Bronchial epithelial cell (primary cell): ENCODE results near the gene STXBP6. TPM values are rescaled to one million over a fixed set of nuclear protein-coding genes. Genes with fewer than 3 reads are reported as not detected.

Experiments used
- DNase-seq: peaks from one replicate; pipeline ENCODE4 v3.0.0-alpha.2; 2010; ENCODE audit warnings: low read depth
- FAIRE-seq: peaks from 2 replicates; lab custom pipeline; 2011; peaks lifted over from hg19 to GRCh38; lab: Jason Lieb, UNC
- H3K27me3 ChIP-seq: 2 replicates; pipeline ENCODE4 v1.5.1; 2011; ENCODE audit warnings: low read length; ENCODE audit not compliant: control insufficient read depth, insufficient read depth
- H3K36me3 ChIP-seq: 2 replicates; pipeline ENCODE4 v1.5.1; 2011; ENCODE audit warnings: low read length; ENCODE audit not compliant: control insufficient read depth, insufficient read depth
- H3K4me3 ChIP-seq: 2 replicates; pipeline ENCODE4 v1.5.1; 2011; ENCODE audit warnings: mild to moderate bottlenecking, low read depth, low read length, control low read depth
- CTCF ChIP-seq: IDR thresholded peaks from 2 replicates; pipeline ENCODE4 v1.5.1; 2011; ENCODE audit warnings: mild to moderate bottlenecking, moderate library complexity, low read length, control low read depth, inconsistent platforms; ENCODE audit not compliant: insufficient read depth, severe bottlenecking
- total RNA-seq: library from RNA; depleted of rRNA; stranded (reverse); fragments of >200 nt; gene quantifications from 2 replicates; pipeline ENCODE4 v1.2.1, GENCODE V29; 2014

The STXBP6 gene
- total RNA-seq, 1 donor from 2014 or later = not detected

- TF ChIP-seq CTCF = no peak
- FAIRE-seq (no peak), DNase-seq (no peak)
- H3K36me3 ChIP-seq = no peaks in the 10 kb centered on the region
- H3K4me3 ChIP-seq = no peak overlapping the region
- H3K27me3 ChIP-seq = no peaks in the 10 kb centered on the region
Measured at GRCh38 chr14:24988760-24989159, 61.2 kb downstream of the STXBP6 start.

- FAIRE-seq (no peak), DNase-seq (no peak)
- no peak for TF ChIP-seq CTCF
Measured at GRCh38 chr14:24986206-24986893, 63.6 kb downstream of the STXBP6 start.

GRCh38 chr14:24984846-24985589, 64.9 kb downstream of the STXBP6 start:
- no peaks in the 10 kb centered on the region for H3K36me3 ChIP-seq
- H3K27me3 ChIP-seq = no peaks in the 10 kb centered on the region
- no peak overlapping the region for H3K4me3 ChIP-seq
- no peak for TF ChIP-seq CTCF
- FAIRE-seq (no peak), DNase-seq (no peak)

More at GRCh38 chr14:24986206-24986893, 63.6 kb downstream of the STXBP6 start:
- H3K27me3 ChIP-seq = no peaks in the 10 kb centered on the region
- H3K36me3 ChIP-seq = no peaks in the 10 kb centered on the region
- H3K4me3 ChIP-seq = no peak overlapping the region

GRCh38 chr14:24982472-24983155, 67.3 kb downstream of the STXBP6 start:
- Histone ChIP-seq H3K36me3 (no peaks in the 10 kb centered on the region), H3K4me3 (no peak overlapping the region), H3K27me3 (no peaks in the 10 kb centered on the region)
- FAIRE-seq (no peak), DNase-seq (peak; percentile 40)
- no peak for TF ChIP-seq CTCF

- DNase-seq = no peak
- Histone ChIP-seq H3K4me3 (no peak overlapping the region), H3K36me3 (no peaks in the 10 kb centered on the region), H3K27me3 (no peaks in the 10 kb centered on the region)
- no peak for FAIRE-seq
- no peak for TF ChIP-seq CTCF
Measured at GRCh38 chr14:24979725-24980239, 70.2 kb downstream of the STXBP6 start.
